ENCODE data around the gene SNAPC1. TPM values are rescaled to one million over a fixed set of nuclear protein-coding genes. Genes with fewer than 3 reads are reported as not detected.

The SNAPC1 gene
- polyA plus RNA-seq, 3 donors: 2.1 to 3.2 (median 2.9) TPM

GRCh38 chr14:61746881-61747280, 15.3 kb upstream of the SNAPC1 start:
- Histone ChIP-seq H3K27me3 (ENCODE audit: control insufficient read depth in 2 of 2, insufficient read depth in 2 of 2, low read length in 2 of 2) (no peaks in the 10 kb centered on the region), H3K9me3 (replicated peaks in 1 of 2; ENCODE audit: control insufficient read depth in 1 of 2, insufficient read depth in 1 of 2, low read length in 2 of 2) (no peaks in the 10 kb centered on the region), H3K4me1 (ENCODE audit: control insufficient read depth in 1 of 2, insufficient read depth in 2 of 2, low read length in 2 of 2) (peaks cover 22 to 33% of the 10 kb centered on the region in 2 donors), H3K79me2 (ENCODE audit: insufficient read depth, low read length) (peaks cover 7% of the 10 kb centered on the region), H4K20me1 (ENCODE audit: insufficient read depth, low read length) (peaks cover 21% of the 10 kb centered on the region), H3K27ac (ENCODE audit: low read depth in 1 of 2, low read length in 2 of 2) (no peak overlapping the region), H3K4me2 (replicated peaks; ENCODE audit: extremely low read depth, low read length, poor library complexity, severe bottlenecking) (no peak overlapping the region), H3K36me3 (replicated peaks in 1 of 2; ENCODE audit: control insufficient read depth in 1 of 2, insufficient read depth in 2 of 2, low read length in 2 of 2) (peaks cover 46 to 67% of the 10 kb centered on the region in 2 donors), H2AFZ (ENCODE audit: insufficient read depth, low read depth, low read length, poor library complexity, severe bottlenecking) (no peak overlapping the region), H3K4me3 (replicated peaks in 1 of 3; ENCODE audit: low read depth in 2 of 3, low read length in 3 of 3) (no peak overlapping the region), H3K9ac (ENCODE audit: insufficient read depth, low read length, poor library complexity, severe bottlenecking) (no peak overlapping the region)
- intact Hi-C loops (cut with micrococcal nuclease): no loop called here
- no peak overlapping the region for H3K27ac Mint-ChIP-seq
- no peak for DNase-seq
- H3K4me3 Mint-ChIP-seq: no peak overlapping the region
- H3K27me3 Mint-ChIP-seq (ENCODE audit: low read depth in 3 of 3): no peaks in the 10 kb centered on the region
- no peak for TF ChIP-seq CTCF (IDR thresholded peaks at IDR 0.05)
- no peaks in the 10 kb centered on the region for H3K9me3 Mint-ChIP-seq
- peaks cover 49 to 62% of the 10 kb centered on the region in 2 donors for H3K36me3 Mint-ChIP-seq
- peaks cover 25% of the 10 kb centered on the region for H3K4me1 Mint-ChIP-seq

GRCh38 chr14:61747342-61747741, 14.9 kb upstream of the SNAPC1 start:
- H3K27me3 Mint-ChIP-seq (ENCODE audit: low read depth in 3 of 3): no peaks in the 10 kb centered on the region
- Histone ChIP-seq H3K4me2 (replicated peaks; ENCODE audit: extremely low read depth, low read length, poor library complexity, severe bottlenecking) (no peak overlapping the region), H3K79me2 (ENCODE audit: insufficient read depth, low read length) (peaks cover 7% of the 10 kb centered on the region), H3K9ac (ENCODE audit: insufficient read depth, low read length, poor library complexity, severe bottlenecking) (no peak overlapping the region), H3K9me3 (replicated peaks in 1 of 2; ENCODE audit: control insufficient read depth in 1 of 2, insufficient read depth in 1 of 2, low read length in 2 of 2) (no peaks in the 10 kb centered on the region), H3K36me3 (replicated peaks in 1 of 2; ENCODE audit: control insufficient read depth in 1 of 2, insufficient read depth in 2 of 2, low read length in 2 of 2) (peaks cover 41 to 62% of the 10 kb centered on the region in 2 donors), H2AFZ (ENCODE audit: insufficient read depth, low read depth, low read length, poor library complexity, severe bottlenecking) (no peak overlapping the region), H3K27ac (ENCODE audit: low read depth in 1 of 2, low read length in 2 of 2) (no peak overlapping the region), H4K20me1 (ENCODE audit: insufficient read depth, low read length) (peaks cover 16% of the 10 kb centered on the region), H3K4me3 (replicated peaks in 1 of 3; ENCODE audit: low read depth in 2 of 3, low read length in 3 of 3) (no peak overlapping the region), H3K4me1 (ENCODE audit: control insufficient read depth in 1 of 2, insufficient read depth in 2 of 2, low read length in 2 of 2) (peaks cover 27 to 38% of the 10 kb centered on the region in 2 donors), H3K27me3 (ENCODE audit: control insufficient read depth in 2 of 2, insufficient read depth in 2 of 2, low read length in 2 of 2) (no peaks in the 10 kb centered on the region)
- intact Hi-C loops (cut with micrococcal nuclease): no loop called here
- H3K9me3 Mint-ChIP-seq: peaks cover 0 to 2% (median 0%) of the 10 kb centered on the region in 7 donors
- no CpG with 5 or more reads among the region's 3 CpGs for WGBS (ENCODE audit: insufficient coverage)
- no peak for TF ChIP-seq CTCF (IDR thresholded peaks at IDR 0.05)
- no peak overlapping the region for H3K27ac Mint-ChIP-seq
- no peak for DNase-seq
- H3K4me3 Mint-ChIP-seq: no peak overlapping the region
- H3K36me3 Mint-ChIP-seq: peaks cover 44 to 59% of the 10 kb centered on the region in 2 donors
- H3K4me1 Mint-ChIP-seq: peaks cover 30% of the 10 kb centered on the region

All from CD14-positive monocyte (primary cell).